GM18517 (cell line): ENCODE results near the gene OR2T5.
"Not testable (repeated sequence)": the region's sequence is repeated elsewhere in the genome, so short reads cannot be mapped to it uniquely, and the experiment has no call there.

Source experiments
- ATAC-seq: cut with Tn5 transposase; IDR thresholded peaks from one replicate; pipeline ENCODE4 v1.9.1; 2021; ENCODE audit warnings: mild to moderate bottlenecking, moderate library complexity; ENCODE audit not compliant: unreplicated experiment

Gene OR2T5

GRCh38 chr1:248500305-248501035 lies 12.1 kb downstream of the OR2T5 start:
- ATAC-seq = not testable (repeated sequence)

DNA sequence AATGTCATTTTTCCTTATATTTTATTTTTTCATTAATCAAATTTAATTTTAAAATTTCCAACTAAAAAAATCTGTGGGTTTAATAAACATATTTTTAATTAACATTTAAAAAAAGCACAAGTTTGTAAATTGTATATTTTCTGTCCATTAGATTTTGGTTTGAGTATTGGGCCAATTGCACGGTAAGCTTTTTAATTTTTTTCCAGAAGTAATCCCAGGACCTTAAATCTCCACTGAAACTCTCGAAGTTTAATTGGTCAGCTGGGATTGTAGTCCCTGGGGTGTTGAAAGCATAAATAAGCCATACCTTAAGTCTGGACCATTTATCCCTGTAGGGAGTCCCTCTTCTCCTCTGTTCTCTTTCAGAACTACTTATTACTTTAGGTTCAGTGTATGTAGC lies 19.4 kb downstream of the OR2T5 start, which contains the start of gene OR2G6:
OR2G6 (plus strand) TSS at position 301 of the 400 bp plus-strand sequence. CDS start 13,574 bp downstream, outside the sequence.
- not testable (repeated sequence) for ATAC-seq

DNA sequence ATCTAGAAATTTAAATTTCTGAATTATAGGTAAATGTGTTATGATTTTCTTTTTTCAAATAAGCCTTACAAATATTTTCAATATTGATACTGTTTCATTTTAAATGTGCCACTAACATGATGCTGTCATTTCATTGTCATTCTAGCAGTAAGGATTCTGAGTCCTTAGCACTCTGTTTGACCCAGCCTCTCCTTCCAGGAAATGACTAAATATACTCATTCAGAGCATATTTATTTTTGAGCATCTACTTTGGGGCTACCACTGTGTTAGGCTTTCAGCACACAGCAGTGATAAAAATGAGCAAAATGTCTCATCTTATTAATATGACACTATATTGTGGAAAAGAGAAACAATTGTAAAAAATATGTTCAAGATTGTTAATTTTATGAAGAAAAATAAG lies 21.8 kb downstream of the OR2T5 start:
- not testable (repeated sequence) for ATAC-seq

- no peak for ATAC-seq
These were observed 33.5 kb downstream of the OR2T5 start for GRCh38 chr1:248521856-248522255.

- ATAC-seq = not testable (repeated sequence)
These were observed 49.1 kb downstream of the OR2T5 start for GRCh38 chr1:248537449-248537848.
